GM12891 (cell line): Measurements from ENCODE around the gene MCAM.

Source experiments
- DNase-seq: peaks from one replicate; pipeline ENCODE4 v3.0.0; 2011; ENCODE audit warnings: low spot score; ENCODE audit not compliant: insufficient read length
- FAIRE-seq: peaks from 2 replicates; lab custom pipeline; 2011; peaks lifted over from hg19 to GRCh38; lab: Jason Lieb, UNC
- PAX5 ChIP-seq: IDR thresholded peaks from 2 replicates; pipeline ENCODE4 v1.6.1; 2011; ENCODE audit warnings: low read length, moderate library complexity, mild to moderate bottlenecking; ENCODE audit not compliant: insufficient read depth, severe bottlenecking
- POLR2A ChIP-seq: IDR thresholded peaks from 2 replicates; pipeline ENCODE4 v1.6.1; 2011; ENCODE audit warnings: low read depth, low read length, control low read depth
- POLR2AphosphoS5 ChIP-seq: IDR thresholded peaks from 2 replicates; pipeline ENCODE4 v1.6.1; 2011; ENCODE audit warnings: low read depth, low read length, control low read depth
- POU2F2 ChIP-seq: IDR thresholded peaks from 2 replicates; pipeline ENCODE4 v1.6.1; 2011; ENCODE audit warnings: low read depth, mild to moderate bottlenecking, control low read depth, low read length, moderate library complexity
- SPI1 ChIP-seq: IDR thresholded peaks from 2 replicates; pipeline ENCODE4 v1.6.1; 2011; ENCODE audit warnings: low read depth, low read length, control low read depth
- TAF1 ChIP-seq: IDR thresholded peaks from 2 replicates; pipeline ENCODE4 v1.6.1; 2011; ENCODE audit warnings: low read depth, low read length, control low read depth

MCAM gene

DNA sequence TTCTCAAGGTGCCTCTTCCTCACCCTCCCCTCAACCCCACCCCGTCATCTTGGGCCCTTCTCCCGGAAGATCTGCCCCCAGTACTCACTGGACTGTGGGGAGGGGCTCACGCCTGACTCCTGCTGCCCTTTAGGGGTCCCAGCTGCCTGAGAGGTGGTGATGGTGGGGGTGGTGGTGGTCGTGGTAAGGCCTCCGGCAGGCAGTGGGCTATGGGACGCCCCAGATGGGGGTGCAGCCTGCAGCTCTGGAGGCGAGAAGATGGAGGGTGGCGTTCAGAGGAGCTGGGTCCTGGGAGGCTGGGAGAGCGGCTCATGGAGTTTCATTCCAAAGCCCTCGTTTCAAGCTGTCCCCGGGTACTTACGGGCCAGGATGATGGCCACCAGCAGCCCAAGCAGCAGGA, 28.8 kb upstream of the MCAM start:
- DNase-seq (no peak), FAIRE-seq (no peak)
- TF ChIP-seq SPI1 (no peak), PAX5 (no peak), POLR2A (no peak), TAF1 (no peak), POU2F2 (no peak)

DNA sequence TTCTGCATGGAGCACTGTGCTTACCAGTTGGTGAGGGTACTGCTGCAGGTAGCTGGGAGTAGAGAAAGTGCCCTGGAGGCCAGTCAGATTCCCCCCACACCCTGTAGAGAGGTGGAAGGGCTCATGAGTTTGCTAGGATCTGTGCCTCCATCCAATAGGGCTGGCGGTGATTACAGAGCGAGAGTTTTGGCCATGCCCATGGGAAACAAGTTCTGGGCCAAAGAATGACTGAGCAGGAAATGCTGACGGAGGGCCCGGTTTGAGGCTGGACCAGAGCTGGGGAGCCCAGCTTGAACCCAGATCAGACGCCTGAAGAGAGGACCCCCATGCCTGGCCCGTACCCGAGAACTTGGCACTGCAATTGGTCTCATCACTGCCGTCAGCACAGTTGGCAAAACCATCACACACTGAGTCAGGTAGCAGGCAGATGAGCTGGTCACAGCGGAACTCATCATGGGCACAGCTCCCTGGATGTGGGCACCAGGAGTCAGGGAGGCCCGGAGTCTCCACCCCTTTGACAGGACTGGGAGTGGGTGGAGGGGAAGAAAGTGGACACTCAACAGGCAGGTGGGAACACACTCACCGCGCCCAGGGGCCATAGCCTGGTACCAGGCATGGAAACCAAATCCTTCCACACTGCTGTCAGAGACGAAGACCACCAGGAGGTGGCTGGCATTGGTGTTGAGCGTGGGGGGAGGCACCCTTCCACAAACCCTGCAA, 27.5 kb upstream of the MCAM start:
- DNase-seq (no peak), FAIRE-seq (no peak)
- TF ChIP-seq POU2F2 (no peak), TAF1 (no peak), SPI1 (no peak), PAX5 (no peak), POLR2AphosphoS5 (no peak), POLR2A (no peak)

DNA sequence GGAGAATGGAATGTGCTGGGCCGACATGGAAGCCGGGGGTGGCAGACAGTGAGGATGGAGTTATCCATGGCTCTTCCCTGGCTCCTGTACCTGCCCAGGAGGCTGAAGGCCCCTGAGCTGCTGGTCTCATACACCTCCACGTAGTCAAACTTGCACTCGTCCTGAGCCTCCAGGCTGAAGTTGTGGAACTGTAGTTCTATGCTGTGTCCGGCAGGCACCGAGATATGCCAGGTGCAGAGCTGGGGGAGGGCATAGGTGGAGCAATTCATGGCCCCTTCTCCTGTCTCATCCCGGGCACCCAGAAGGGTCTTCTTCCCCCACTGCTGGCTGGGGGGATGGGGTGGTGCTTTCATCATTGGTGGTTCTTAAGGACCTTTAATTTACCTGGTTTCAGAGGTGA, 26.8 kb upstream of the MCAM start:
- TF ChIP-seq TAF1 (no peak), SPI1 (no peak), POLR2AphosphoS5 (no peak), POLR2A (no peak), PAX5 (no peak), POU2F2 (no peak)
- DNase-seq: no peak
- FAIRE-seq: no peak

DNA sequence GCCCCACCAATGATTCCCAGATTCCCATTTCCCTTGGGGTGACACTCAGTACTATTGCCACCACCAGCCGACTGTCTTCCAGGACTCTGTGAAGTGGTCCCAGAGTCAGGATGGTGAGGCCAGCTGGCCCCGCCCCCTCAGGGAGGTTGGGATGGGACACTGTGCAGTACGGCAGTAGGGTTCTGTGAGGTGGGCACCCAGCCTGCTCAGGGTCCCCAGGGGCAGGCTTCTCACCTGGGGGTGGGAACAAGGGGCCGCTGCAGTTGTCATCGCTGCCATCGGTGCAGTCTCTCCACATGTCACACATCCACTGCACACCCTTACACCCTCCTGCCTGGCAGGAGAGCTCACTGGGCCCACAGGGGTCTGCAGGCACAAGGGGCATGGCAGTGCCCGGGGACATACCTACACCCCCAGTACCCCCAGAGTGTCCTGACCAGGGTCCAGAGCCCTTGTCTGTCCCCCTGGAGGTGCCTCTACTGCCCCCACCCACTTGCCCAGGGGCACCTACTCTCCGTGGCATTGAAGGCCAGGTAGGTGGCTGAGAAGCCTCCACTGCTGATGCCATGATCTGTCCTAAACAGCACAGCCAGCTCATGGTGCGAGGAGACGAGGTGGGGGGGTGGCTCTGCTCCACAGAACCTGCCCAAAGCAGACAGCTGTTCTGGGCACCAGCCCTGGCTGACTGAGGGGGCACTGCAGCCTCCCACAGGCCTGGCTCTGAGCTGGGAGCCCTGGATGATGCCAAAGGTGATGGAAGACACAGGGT, 25.6 kb upstream of the MCAM start:
- TF ChIP-seq PAX5: no peak
- no peak for TF ChIP-seq SPI1
- TF ChIP-seq POLR2AphosphoS5: no peak
- no peak for TF ChIP-seq POU2F2
- TF ChIP-seq TAF1: no peak
- no peak for TF ChIP-seq POLR2A
- FAIRE-seq (no peak), DNase-seq (no peak)

DNA sequence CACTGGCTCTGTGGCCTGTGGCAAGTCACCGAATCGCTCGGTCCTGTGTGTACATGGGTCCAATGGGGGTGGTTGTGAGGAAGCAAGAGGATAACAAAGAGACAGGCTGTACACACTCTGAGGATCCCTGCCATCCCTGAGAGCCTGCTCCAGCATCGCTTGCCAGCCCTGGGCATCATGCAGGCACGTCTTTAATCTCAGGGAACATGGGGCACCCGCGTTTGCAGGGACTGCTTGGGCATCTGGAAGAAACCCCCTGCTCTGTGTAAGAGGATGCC, 25.0 kb upstream of the MCAM start:
- DNase-seq (no peak), FAIRE-seq (no peak)
- TF ChIP-seq POLR2AphosphoS5: no peak
- TF ChIP-seq POLR2A: no peak
- no peak for TF ChIP-seq POU2F2
- TF ChIP-seq SPI1: no peak
- no peak for TF ChIP-seq TAF1
- TF ChIP-seq PAX5: no peak

DNA sequence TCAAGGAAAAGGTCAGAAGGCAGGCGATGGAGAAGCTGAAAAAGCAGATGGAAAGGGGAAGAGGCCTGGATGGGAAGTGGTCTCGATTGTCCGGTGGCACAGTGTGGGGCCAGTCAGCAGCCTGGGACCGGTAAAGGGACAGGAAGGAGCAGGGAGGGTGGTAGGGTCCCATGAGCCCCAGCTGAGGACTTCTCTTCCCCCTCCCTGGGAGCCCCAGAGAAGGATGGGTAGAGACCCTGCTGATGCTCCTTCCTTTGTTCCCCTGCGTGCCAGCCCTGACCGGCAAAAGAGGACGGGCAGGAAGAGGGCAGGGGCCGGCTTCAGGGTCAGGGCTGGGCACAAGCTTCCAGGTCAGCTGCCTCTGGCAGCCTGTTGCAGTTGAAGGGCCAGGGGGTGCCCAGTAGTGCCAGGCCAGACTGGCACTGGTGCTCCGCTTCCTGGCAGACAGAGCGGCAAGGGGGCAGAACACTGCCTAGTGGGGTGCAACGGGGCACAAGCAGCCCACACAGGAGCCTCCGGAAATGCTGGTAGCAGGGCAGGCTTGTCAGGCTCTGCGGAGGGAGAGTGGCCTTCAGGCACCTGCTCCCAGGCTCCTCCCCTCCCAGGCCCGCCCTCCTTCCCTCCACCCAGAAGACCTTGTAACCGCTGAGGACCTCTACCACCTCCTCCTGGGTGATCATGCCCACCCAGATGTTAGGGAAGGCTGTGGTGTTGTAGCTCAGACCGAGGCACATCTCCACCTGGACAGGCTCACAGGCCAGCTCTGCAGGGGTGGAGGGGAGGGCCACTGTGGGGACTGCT, 24.5 kb upstream of the MCAM start:
- DNase-seq (no peak), FAIRE-seq (no peak)
- TF ChIP-seq PAX5: no peak
- TF ChIP-seq POLR2AphosphoS5: no peak
- TF ChIP-seq POU2F2: no peak
- TF ChIP-seq POLR2A: no peak
- TF ChIP-seq TAF1: no peak
- TF ChIP-seq SPI1: no peak

DNA sequence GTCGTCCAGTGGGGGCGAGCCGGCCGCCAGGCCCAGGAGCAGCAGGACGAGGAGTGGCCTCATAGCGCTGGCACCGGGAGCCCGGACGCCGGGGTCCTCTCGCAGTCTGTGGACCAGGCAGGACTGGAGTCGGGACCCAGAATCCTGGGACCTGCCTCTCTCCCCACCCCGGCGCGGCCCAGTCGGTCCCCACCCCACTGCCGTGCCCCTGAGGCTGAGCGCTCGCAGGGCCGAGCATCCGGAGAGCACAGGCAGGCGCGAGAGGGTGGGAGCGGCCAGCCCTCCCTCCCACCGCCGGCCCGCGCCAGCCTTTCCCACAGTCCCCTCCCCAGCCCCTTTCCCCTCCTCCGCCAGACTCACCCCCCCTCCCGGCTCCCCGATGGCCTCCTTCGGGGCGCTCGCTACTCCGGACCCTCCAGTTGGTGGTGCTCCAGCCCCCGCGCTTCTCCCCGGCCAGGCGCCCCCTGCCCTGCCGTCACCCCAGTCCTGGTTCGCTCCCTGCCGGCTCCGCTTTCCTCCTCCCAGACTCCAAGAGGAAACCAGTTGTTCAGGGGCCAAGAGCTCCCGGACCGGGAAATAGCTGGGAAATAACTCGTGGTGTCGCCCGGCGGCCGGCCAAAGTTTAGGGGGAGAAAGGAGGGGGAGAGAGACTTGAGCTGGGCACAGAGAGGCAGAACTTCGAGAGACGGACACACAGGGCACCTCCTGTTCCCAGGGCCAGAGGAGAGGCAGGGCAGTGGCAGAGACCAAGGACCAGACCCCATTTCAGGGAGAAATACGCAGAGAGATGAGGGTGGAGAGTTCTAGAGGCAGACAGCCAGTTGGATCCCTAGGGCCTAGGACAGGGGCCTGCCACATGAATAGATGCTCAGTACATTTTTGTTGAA, 23.6 kb upstream of the MCAM start, which contains the start of gene C1QTNF5:
TSS of gene C1QTNF5 (minus strand) at position 549 of the 887 bp plus-strand sequence. CDS start at position 63, 486 bp downstream.
- no peak for FAIRE-seq
- no peak for DNase-seq
- TF ChIP-seq POU2F2: no peak
- no peak for TF ChIP-seq PAX5
- TF ChIP-seq TAF1: no peak
- TF ChIP-seq SPI1: no peak
- TF ChIP-seq POLR2A: no peak
- no peak for TF ChIP-seq POLR2AphosphoS5

DNA sequence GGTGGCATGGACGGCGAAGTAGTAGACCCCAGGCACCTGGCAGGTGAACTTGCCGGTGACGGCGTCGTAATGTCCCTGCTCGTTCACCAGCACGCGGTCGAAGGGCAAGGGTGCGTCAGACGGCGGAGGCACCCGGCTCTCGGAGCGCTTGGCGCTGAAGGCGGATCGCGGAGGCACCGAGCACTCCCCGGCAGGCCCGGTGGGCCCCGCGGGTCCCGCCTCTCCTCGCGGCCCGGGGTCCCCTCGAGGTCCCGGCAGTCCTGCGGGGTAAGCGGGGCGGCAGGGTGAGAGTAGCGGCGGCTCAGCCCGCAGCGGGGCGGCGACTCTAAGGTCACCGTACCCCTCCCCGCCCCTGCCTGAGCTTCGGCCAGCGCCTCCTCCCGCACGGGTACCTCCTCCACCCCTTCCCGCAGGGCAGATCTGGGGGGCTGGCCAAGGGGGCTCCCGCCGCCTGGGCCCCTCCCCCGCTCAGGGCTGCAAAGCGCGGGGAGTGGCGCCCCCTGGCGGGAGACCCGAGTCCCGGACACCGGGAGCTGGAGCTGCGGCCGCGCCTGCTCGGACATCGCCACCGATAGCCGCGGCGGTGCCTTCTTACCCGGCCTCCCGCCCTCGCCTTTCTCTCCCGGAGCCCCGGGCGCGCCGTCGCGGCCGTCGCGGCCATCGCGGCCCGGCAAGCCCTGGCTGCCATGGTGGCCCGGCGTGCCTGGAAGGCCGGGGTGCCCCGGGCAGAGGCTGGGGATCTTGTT, 22.8 kb upstream of the MCAM start:
- peak; percentile 72 for DNase-seq
- FAIRE-seq: no peak
- TF ChIP-seq SPI1 (no peak), POU2F2 (no peak), POLR2AphosphoS5 (no peak), POLR2A (no peak), PAX5 (no peak), TAF1 (no peak)
